NCI-H2227 treated with DMSO at 0.1 percent for 48 hours (cell line): Measurements from ENCODE around the gene ZNF775.

ENCODE experiments used
- DNase-seq: peaks from one replicate; lab custom pipeline; 2025; lab: John Stamatoyannopoulos, UW

The ZNF775 gene

GRCh38 chr7:150441524-150441923 lies 62.4 kb downstream of the ZNF775 start:
- DNase-seq = no peak

GRCh38 chr7:150442811-150443210 lies 63.7 kb downstream of the ZNF775 start:
- DNase-seq = no peak

DNA sequence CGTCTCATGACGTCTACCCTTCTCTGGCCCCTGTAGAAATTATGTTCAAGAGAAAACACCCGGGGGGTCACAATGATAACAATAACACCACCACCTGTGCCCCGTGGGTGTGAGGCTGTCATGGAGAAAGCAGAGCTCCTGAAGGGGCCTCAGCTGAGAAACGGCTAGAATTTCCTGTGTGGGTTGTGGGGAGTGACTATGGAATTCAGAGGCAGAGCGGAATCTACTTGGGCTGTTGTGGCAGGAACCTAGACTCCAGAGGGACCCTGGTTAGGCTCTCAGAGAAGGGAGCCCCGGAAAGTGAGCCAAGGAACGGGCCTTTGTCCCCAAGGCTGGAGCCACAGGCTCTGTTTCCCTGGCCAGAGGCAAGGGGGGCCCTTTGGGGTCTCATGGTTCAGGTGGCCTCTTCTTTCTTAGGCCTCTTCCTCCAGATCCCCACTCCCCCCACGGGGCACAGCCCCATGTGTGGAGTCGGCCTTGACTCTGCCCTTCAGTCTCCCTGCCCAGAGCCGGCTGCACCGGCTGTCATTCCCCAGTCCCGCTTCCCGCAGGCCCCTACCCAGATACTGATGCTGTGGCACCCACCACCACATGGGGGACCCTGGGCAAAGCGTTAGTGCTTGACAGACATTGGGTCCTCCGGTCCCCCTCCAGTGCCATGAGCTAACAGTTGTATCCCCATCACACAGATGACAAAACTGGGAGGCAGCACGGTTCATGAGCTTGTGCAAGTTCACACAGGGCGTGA lies 64.8 kb downstream of the ZNF775 start:
- DNase-seq = no peak

GRCh38 chr7:150444674-150445365 lies 65.7 kb downstream of the ZNF775 start:
- DNase-seq = no peak

- DNase-seq = no peak
Observed at GRCh38 chr7:150446288-150446938, 67.3 kb downstream of the ZNF775 start.
